ENCODE data around the gene KIF18A. TPM values are rescaled to one million over a fixed set of nuclear protein-coding genes. Genes with fewer than 3 reads are reported as not detected.

The KIF18A gene
- total RNA-seq, 4 donors from 2014 or later = 1.7 to 9.1 (median 3.6) TPM

DNA sequence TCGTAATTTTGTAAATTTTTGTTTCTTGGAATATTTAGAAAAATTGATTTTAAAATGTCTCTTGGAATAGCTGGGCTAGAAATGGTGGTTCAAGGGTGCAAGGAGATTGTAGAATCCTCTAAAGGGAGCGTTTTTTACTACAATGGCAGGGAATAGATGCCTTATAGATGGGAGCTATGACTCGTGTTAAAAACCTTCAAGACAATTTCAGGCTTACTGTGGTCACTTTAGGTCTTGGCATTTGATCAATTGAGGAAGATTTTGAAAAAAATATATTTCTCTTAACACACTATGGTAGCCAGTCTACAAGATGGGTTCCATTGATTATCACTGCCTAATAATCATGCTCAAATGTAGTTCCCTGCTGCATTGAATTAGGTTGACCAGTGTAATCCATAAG, 25.2 kb upstream of the KIF18A start:
- intact Hi-C loops (cut with DNase I) = no loop called here
- Histone ChIP-seq H3K9me3 (no peaks in the 10 kb centered on the region), H3K4me3 (no peak overlapping the region), H3K4me1 (no peaks in the 10 kb centered on the region), H3K27ac (no peak overlapping the region), H3K27me3 (no peaks in the 10 kb centered on the region), H3K36me3 (peaks cover 0 to 46% (median 0%) of the 10 kb centered on the region in 3 donors)
- TF ChIP-seq CTCF (IDR thresholded peaks at IDR 0.05) (no peak), POLR2A (IDR thresholded peaks at IDR 0.05) (no peak)
- no peak for DNase-seq
- WGBS, 2 donors = 87 to 92% methylated on average over 3 of the region's 3 CpGs

DNA sequence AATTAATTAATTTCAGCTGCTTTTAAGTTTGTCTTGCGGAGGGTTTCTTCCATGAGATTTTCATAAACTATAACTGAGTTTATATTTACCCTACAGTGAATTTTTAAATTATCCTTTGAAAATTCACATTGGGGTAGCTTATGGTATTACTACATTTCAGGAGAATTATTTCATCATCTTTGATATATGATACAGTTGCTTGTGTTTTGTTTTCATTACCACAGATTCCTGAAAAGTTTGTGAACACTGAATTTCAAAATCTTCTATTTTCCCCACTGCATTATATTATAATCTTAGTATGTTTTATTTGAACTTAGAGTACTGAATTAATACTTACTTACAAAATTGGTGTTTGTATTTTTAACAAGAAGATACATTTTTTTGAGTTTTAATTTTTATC, 24.6 kb upstream of the KIF18A start:
- Histone ChIP-seq H3K4me3 (no peak overlapping the region), H3K4me1 (no peaks in the 10 kb centered on the region), H3K36me3 (peaks cover 0 to 51% (median 0%) of the 10 kb centered on the region in 3 donors), H3K27ac (no peak overlapping the region), H3K9me3 (no peaks in the 10 kb centered on the region), H3K27me3 (no peaks in the 10 kb centered on the region)
- TF ChIP-seq CTCF (IDR thresholded peaks at IDR 0.05) = no peak
- TF ChIP-seq POLR2A (IDR thresholded peaks at IDR 0.05) = no peak
- no peak for DNase-seq
- intact Hi-C loops (cut with DNase I) = no loop called here
- WGBS, 2 donors = 93 to 96% methylated on average over 1 of the region's 1 CpG

- no peak for DNase-seq
- Histone ChIP-seq H3K27ac (no peak overlapping the region), H3K36me3 (peaks cover 0 to 34% (median 0%) of the 10 kb centered on the region in 3 donors), H3K27me3 (no peaks in the 10 kb centered on the region), H3K9me3 (no peaks in the 10 kb centered on the region), H3K4me1 (no peaks in the 10 kb centered on the region), H3K4me3 (no peak overlapping the region)
- no peak for TF ChIP-seq CTCF (IDR thresholded peaks at IDR 0.05)
- TF ChIP-seq POLR2A (IDR thresholded peaks at IDR 0.05) = no peak
- intact Hi-C loops (cut with DNase I) = no loop called here
- WGBS, 2 donors = 81 to 83% methylated on average over 3 of the region's 3 CpGs
Observed at GRCh38 chr11:28123151-28123581, 15.2 kb upstream of the KIF18A start.

- no peak for DNase-seq
- WGBS, 2 donors = 87 to 92% methylated on average over 4 of the region's 4 CpGs
Observed at GRCh38 chr11:28117712-28118111, 9.8 kb upstream of the KIF18A start.

DNA sequence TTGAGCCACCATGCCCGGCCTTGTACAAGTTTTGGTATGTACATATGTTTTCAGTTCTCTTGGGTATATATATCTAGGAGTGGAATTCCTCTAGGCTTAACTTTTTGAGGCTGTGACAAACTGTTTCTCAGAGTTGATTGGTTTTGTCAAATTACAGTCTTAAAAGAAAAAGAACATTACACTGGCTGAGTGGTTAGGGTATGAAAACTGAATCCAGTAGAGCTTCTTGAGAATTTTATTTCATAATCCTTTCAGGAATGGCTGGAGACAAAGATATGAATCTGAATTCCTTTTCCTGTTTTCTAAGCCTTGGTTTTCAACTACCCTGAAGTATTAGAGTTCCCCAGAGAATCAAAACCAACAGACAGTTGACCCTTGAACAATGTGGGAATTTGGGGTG, 6.8 kb upstream of the KIF18A start:
- H3K4me1 ChIP-seq = peaks cover 0 to 25% (median 5%) of the 10 kb centered on the region in 3 donors
- no peak overlapping the region for H3K27ac ChIP-seq
- H3K36me3 ChIP-seq = peaks cover 0 to 33% (median 3%) of the 10 kb centered on the region in 3 donors
- no peak overlapping the region for H3K4me3 ChIP-seq
- intact Hi-C loops (cut with DNase I) = no loop called here
- H3K27me3 ChIP-seq = no peaks in the 10 kb centered on the region
- TF ChIP-seq CTCF (IDR thresholded peaks at IDR 0.05) (no peak), POLR2A (IDR thresholded peaks at IDR 0.05) (no peak)
- DNase-seq = no peak
- H3K9me3 ChIP-seq = no peaks in the 10 kb centered on the region
- WGBS, 2 donors = 92 to 95% methylated on average over 1 of the region's 1 CpG

More at GRCh38 chr11:28117712-28118111, 9.8 kb upstream of the KIF18A start:
- Histone ChIP-seq H3K9me3 (no peaks in the 10 kb centered on the region), H3K36me3 (peaks cover 0 to 33% (median 3%) of the 10 kb centered on the region in 3 donors), H3K27ac (no peak overlapping the region), H3K4me3 (no peak overlapping the region), H3K27me3 (no peaks in the 10 kb centered on the region), H3K4me1 (peaks cover 0 to 4% (median 0%) of the 10 kb centered on the region in 3 donors)
- no peak for TF ChIP-seq CTCF (IDR thresholded peaks at IDR 0.05)
- no peak for TF ChIP-seq POLR2A (IDR thresholded peaks at IDR 0.05)
- intact Hi-C loops (cut with DNase I) = no loop called here
